Hematopoietic multipotent progenitor cell treated with erythropoietin and hydrocortisone succinate and interleukin-3 and kit ligand, for 17 days (in vitro differentiated cells): Measurements from ENCODE around the gene TNFRSF14.

Experiments
- DNase-seq: peaks from one replicate; pipeline ENCODE4 v3.0.0-alpha.2; 2015; ENCODE audit warnings: low spot score

TNFRSF14 gene

GRCh38 chr1:2523891-2524609, 32.1 kb upstream of the TNFRSF14 start:
- DNase-seq, result no peak

DNA sequence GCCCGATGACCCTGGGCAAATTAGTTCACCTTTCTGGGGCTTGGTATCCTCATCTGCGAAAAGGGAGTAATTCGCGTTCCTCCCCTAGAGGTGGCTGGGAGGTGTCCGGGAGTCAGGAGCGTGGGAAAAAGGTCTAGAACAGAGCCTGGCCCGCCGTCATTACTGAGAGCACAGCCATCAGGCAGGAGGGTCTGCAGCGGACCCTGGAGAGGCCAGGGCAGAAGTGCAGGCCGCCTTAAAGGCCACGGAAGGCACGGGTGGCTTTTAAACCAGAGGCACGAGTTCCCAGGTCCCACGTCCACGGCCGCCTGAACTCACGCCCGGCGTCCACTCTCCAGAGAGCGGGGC, 30.6 kb upstream of the TNFRSF14 start:
- DNase-seq, result peak; percentile 8

DNA sequence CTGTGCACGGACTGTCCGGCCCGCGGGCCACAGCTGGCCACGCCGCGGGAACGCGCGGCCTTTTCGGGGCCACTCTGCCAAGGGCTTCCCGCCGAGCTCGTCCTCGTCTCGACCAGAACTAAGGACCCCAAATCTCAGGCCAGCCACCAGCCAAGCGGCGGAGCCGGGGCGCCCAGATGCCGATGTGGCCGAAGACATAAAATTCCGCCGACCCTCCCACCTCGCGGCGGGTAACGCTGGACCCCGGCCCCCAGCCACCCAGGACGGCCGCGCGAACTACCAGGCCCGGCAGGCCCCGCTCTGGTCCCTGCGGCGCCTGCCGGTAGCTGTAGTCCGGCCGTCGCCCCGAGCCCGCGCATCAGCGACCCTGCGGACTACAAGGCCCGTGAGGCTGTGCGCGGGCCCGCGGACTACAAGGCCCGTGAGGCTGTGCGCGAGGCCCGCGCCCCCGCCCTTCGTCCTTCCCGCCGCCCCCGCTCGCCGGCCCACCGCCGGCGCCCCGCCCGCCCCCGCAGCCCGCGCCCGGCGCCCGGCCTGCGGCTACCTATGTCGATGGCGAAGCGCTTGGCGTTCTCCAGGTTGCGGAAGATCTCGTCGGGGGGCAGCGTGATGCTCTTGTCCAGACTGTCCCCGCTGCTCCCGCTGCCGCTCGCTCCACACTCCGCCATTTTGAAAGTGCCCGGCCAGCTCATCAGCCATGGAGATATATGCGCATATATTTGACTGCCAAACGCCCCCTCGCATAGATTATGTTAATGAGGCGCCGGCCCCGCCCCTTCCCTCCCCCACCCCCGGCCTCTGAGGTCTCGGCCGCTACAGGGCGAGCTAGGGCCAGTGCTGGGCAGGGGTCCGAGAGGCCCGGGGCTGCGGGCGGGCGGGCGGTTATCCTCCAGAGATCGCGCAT, 30.0 kb upstream of the TNFRSF14 start, which contains the start of gene PANK4:
PANK4 (minus strand) TSS at position 677 of the 904 bp plus-strand sequence; CDS start at position 668, 9 bp downstream.
- DNase-seq, result peak; percentile 87

DNA sequence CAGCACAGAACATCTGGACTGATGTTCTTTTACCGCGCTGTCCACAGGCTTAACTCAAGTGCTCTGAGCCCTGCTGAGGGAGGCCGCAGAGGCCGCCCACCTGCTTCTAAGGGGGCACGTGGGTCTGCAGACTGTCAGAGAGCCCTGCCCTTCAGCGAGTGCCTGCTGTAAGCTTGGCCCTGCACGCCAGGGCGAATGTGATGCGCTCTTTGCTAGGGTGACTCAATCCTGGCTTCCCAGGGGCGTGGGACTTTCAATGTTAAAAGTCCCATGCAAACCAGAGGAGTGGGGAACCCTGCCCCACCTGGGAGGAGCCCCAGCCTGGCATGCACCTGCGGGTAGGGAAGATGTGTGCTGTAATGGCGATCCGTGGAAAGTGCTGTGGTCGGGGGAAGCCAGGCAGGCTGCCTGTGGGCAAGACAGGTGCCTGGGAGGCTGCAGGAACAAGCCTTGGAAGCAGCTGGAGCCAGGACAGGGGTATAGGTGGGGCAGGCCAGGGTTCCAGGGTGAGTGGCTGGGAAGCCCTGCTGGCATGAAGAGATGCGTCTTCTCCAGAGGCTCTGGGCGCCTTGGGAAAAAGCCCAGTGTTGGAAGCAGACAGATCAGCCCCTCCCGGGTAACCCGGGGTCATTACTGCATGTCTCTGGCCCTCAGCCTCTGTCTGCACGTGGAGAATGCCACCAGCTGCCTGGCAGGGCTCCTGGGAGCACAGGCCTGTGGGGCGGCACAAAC, 29.2 kb upstream of the TNFRSF14 start:
- no peak for DNase-seq

GRCh38 chr1:2527556-2527860, 28.7 kb upstream of the TNFRSF14 start:
- no peak for DNase-seq

DNA sequence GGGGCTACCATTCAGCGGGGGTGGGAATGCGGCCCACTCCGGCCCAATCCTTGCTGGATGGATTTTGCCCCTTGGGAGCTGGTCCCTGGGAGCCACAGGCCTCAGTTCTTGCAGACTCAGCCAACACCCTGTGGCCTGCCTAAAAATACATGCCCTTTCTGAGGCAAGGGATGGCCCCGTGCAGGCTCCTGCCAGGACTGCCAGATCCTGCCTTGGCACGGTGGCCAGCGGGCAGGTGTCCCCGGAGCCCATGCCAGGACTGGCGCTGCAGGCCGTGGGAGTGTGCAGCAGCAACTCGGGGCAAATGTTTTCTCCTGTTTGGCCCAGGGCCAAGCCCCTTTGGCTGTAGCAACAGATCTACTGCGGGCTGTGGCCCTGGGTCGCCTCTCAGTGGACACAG, 28.2 kb upstream of the TNFRSF14 start:
- DNase-seq, result no peak

GRCh38 chr1:2528611-2528965, 27.6 kb upstream of the TNFRSF14 start:
- DNase-seq, result no peak

GRCh38 chr1:2528966-2529783, 27.0 kb upstream of the TNFRSF14 start:
- no peak for DNase-seq

DNA sequence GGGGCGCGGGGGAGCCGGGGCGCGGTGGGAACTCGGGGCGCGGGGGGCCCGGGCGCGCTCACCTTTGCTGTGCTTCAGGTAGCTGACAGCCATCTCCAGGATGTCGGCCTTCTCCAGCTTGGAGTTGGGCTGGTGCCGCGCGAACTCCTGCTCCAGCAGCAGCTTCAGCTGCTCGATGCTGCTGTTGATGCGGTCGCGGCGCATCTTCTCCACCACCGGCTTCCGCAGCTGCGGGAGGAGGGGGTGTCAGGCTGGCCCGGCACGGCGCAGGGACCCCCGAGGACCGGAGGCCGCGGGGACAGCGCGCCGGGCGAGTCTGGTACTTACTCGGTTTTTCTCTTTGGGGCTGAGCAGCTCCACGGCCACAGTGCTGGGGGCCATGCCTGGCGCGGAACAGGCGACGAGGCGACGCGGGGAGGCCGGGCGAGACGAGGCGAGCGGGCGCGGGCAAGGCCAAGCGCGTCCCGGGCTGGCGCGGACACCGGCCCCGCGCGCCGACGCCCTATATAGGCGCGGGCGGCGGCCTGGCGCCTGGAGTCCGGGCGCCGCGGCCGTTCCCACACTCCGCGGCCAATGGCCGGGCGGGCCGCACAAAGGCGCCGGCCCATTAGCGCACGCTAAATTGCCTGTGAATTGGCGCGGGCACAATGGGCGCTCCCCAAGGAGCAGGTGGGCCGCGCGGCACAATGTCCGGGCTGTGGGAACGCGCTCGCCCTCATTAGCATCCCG, 26.2 kb upstream of the TNFRSF14 start, which contains the start of gene HES5:
HES5 (minus strand) TSS at position 480 of the 729 bp plus-strand sequence; CDS start at position 381, 99 bp downstream.
- DNase-seq, result no peak

GRCh38 chr1:2530513-2531361, 25.4 kb upstream of the TNFRSF14 start:
- DNase-seq, result peak; percentile 41

DNA sequence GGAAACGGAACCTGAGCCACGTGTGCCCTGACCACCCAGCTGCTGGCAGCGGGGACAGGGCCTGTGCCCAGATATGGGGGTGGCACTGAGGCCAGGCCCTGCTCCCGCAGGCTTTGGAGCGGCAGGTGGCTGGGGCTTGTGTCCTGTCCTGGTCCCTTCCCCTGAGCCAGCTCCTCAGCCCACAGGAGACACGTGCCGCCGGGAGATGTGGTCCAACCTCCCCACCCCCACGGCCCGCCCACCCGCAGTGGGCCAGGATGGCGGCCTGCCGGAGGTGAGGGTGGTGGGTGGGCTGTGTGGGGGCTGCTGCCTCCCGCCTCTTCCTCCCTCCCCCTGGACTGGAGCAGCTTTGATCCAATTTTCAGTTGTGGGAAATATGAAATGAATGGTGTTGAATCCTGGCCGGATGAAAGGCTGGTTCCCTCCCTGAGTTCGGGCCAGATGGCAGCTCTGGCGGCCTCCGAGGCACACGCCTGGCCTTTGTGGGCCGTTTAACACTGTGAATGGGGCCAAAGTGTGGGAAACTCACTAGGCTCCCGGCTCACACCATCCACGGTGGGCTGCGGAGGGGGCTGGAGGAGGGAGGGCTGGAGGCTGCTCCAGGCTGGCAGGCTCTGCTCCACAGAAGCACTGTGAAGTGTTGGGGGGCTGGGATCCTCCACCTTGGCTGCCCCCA, 23.5 kb upstream of the TNFRSF14 start:
- no peak for DNase-seq

- DNase-seq, result no peak
Measured at GRCh38 chr1:2533365-2533764, 22.8 kb upstream of the TNFRSF14 start.

DNA sequence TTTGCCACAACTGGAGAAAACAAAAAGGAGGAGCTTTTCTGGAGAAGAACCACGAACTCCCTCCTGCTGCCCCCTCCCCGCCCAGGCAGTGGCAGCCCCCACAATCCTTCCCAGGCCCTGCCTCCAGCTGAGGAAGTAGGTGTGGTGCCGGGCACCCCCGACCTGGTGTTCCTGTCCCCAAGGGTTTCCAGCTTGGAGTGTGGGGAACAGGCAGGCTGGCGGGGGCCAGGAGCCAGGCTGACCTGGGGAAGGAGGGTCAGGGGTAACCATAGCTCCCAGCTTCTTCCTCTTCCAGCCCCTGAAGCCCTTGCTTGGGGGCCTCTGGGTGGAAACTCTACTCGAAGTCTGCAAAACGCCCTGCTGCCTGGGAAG, 21.9 kb upstream of the TNFRSF14 start:
- DNase-seq, result no peak

DNA sequence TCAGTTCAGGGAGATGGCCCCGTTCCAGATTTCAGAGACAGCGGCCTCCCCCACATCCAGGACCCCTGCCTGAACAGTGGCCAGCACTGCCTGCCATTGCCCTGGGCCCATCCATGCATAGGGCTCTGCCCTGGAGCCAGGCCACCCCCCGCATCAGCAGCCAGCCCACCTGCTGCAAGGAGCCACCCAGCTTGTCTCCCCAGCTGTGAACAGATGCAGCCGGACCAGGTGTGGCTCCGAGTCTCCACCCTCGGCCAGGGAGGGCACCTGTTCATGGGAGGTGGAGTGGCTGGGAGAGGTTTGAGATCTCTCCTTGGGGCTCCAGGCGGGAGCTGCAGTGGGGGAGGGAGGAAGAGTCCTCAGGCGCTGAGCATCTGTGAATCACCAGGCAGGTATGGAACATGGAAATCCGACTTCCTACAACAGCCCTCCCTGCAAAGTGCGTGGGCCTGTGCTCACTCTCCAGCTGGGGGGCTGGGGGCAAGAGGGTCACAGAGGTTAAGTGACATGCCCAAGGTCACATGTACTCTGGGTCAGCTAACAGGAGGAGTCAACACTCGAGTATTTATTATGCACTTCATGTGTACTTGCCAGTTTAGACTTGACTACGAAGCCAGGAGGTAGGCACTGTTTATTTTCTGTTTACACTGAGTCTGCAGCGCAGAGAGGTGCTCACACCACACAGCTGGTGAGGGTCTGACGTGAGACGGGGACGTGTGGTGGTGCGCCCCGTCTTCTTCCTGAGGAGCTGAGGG, 21.3 kb upstream of the TNFRSF14 start:
- no peak for DNase-seq

GRCh38 chr1:2535455-2535854, 20.7 kb upstream of the TNFRSF14 start:
- no peak for DNase-seq

DNA sequence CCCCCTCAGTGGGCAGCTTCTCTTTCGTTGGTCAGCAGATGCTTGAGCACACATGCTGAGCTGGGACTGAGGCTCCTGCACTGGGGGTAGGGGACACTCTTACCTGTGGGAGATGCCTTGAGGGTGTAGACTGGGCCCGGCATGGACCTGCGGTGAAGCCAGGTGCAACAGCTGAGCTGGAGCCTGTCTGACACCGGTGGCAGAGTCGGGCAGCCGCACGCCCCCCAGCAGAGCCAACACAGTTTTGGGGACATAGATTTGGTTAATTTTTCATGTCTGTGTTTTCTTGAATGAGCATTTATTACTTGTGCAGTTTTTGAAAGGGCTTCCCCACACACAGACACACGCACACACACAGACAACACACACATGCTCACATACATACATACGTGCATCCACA, 20.2 kb upstream of the TNFRSF14 start:
- no peak for DNase-seq

GRCh38 chr1:2537784-2538115, 18.4 kb upstream of the TNFRSF14 start:
- DNase-seq, result no peak

DNA sequence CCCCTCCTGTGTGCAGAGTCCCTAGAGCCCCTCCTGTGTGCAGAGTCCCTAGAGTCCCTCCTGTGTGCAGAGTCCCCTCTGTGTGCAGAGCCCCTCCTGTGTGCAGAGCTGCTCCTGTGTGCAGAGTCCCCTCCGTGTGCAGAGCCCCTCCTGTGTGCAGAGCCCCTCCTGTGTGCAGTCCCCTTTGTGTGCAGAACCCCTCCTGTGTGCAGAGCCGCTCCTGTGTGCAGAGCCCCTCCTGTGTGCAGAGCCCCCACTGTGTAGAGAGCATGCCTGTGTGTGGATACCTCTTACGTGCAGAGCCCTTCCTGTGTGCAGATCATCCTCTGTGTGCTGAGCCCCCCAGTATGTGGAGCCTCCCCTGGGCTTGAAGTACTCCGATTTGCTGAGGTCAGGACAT, 17.8 kb upstream of the TNFRSF14 start:
- no peak for DNase-seq

GRCh38 chr1:2538872-2539271, 17.3 kb upstream of the TNFRSF14 start:
- no peak for DNase-seq
